Skeletal muscle tissue (tissue), 4 donors: ENCODE results near the gene ZNF580. TPM values are rescaled to one million over a fixed set of nuclear protein-coding genes. Genes with fewer than 3 reads are reported as not detected.

ENCODE experiments used
- H3K27ac ChIP-seq: one replicate; pipeline ENCODE4 v1.7.0; 2013; ENCODE audit warnings: mild to moderate bottlenecking, low read depth, low read length, inconsistent platforms
- H3K27me3 ChIP-seq, 3 donors: one replicate each; pipeline ENCODE4 v1.7.0; 2013; ENCODE audit warnings: low read length in 3 of 3; ENCODE audit not compliant: control insufficient read depth in 3 of 3, insufficient read depth in 3 of 3
- H3K36me3 ChIP-seq, 3 donors: one replicate each; pipeline ENCODE4 v1.7.0; 2013; ENCODE audit warnings: low read length in 3 of 3; ENCODE audit not compliant: control insufficient read depth in 3 of 3, insufficient read depth in 3 of 3
- H3K4me1 ChIP-seq, 3 donors: one replicate each; pipeline ENCODE4 v1.7.0; 2013; ENCODE audit warnings: low read length in 3 of 3, mild to moderate bottlenecking in 3 of 3; ENCODE audit not compliant: control insufficient read depth in 3 of 3, insufficient read depth in 3 of 3
- H3K4me3 ChIP-seq, 3 donors: one replicate each; pipeline ENCODE4 v1.7.0; 2013; ENCODE audit warnings: low read length in 3 of 3
- H3K9ac ChIP-seq, 3 donors: one replicate each; pipeline ENCODE4 v1.7.0; 2013; ENCODE audit warnings: low read length in 3 of 3, mild to moderate bottlenecking in 3 of 3, moderate library complexity in 2 of 3, low read depth in 1 of 3
- H3K9me3 ChIP-seq, 3 donors: one replicate each; pipeline ENCODE4 v1.7.0; 2013; ENCODE audit warnings: low read length in 3 of 3; ENCODE audit not compliant: control insufficient read depth in 3 of 3
- total RNA-seq: library from RNA; depleted of rRNA; stranded (reverse); fragments of >200 nt; gene quantifications from one replicate; pipeline ENCODE4 v1.2.3, GENCODE V29; 2014
- donor health status: Osteomylitis.

Gene ZNF580
- total RNA-seq, 1 donor from 2014 or later, result 2.1 TPM

GRCh38 chr19:55599468-55599841 is 41.3 kb upstream of the ZNF580 start, which contains the start of gene FIZ1:
Gene FIZ1, minus strand, starts transcription at chr19:55599517. Its CDS starts 1,652 bp downstream, at chr19:55597865.
- peaks cover 15 to 21% (median 17%) of the 10 kb centered on the region in 3 donors for H3K4me1 ChIP-seq
- peak within 1 kb of the TSS; percentile 93 to 95 (median 94) for H3K9ac ChIP-seq
- H3K27ac ChIP-seq, result peak within 1 kb of the TSS; percentile 98
- peaks cover 8 to 22% (median 17%) of the 10 kb centered on the region in 3 donors for H3K36me3 ChIP-seq
- H3K4me3 ChIP-seq, result peak within 1 kb of the TSS; percentile 79 to 95 (median 93)
- H3K27me3 ChIP-seq, result no peaks in the 10 kb centered on the region
- no peaks in the 10 kb centered on the region for H3K9me3 ChIP-seq

DNA sequence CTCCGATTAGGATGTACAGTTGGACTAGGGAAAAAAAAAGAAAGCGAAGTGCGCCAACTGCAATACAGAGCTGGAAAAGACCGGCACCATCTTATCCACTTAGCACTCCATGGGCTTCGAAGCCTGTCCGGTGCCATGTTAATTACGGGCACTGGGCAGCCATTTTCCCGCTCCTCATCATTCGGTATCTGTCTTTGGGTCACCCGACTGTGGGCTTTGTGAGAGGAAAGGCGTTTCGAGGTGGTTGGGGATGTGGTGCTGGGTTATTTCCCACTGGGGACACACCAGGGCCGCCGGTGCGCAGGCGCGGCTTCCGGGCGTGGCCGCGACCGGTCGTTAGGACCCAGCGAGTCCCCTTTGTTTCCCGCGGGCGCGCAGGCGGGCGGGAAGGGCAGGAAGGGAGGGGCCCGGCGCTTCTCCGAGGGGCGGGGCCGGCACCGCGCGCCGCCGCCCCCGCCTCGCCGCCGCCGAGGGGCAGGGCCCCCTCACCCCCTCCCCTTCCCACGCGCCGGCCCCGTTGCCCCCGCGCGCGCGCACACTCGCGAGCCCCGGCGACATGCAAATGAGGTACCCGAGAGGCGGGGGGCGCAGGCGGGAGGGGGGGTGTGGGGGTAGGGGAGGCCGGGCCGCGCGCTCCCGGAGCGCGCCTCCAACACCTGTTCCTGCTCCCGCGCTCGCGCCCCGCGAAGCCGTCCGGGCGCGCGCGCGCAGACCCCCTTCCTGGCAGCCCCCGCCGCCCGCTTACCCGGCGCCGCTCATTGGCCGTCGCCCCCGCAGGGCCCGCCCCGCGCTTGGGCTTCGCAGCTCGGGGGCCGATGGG is 40.8 kb upstream of the ZNF580 start, which contains the start of gene ZNF524:
Gene ZNF524 (plus strand): TSS at position 447 of the 820 bp plus-strand sequence. CDS start 1,825 bp downstream, outside the sequence.
- Histone ChIP-seq H3K9ac (peak within 1 kb of the TSS; percentile 93 to 95 (median 94)), H3K4me3 (peak within 1 kb of the TSS; percentile 79 to 95 (median 93)), H3K27ac (peak within 1 kb of the TSS; percentile 98), H3K27me3 (no peaks in the 10 kb centered on the region), H3K9me3 (no peaks in the 10 kb centered on the region), H3K36me3 (peaks cover 5 to 16% (median 13%) of the 10 kb centered on the region in 3 donors), H3K4me1 (peaks cover 17 to 26% (median 19%) of the 10 kb centered on the region in 3 donors)

DNA sequence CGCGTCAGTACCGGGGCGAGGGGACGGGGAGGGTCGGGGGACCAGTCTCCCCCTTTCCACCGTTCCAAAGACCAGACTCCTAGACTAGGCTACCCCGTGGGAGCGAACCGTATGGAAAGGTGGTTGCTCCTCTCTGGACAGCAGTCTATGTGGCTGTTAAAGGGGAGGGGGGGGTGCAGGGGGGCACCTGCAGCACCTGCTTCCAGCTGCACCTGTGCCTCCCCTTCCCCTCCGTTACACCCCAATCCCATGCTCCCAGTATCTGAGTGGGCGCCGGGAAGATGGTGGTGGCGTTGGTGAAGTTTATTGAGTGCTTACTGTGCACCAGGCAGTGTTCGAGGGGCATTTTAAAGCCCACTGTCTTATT is 40.2 kb upstream of the ZNF580 start:
- H3K4me3 ChIP-seq, result peak overlapping the region; percentile 72 to 79 (median 77)
- peak overlapping the region; percentile 98 for H3K27ac ChIP-seq
- H3K9me3 ChIP-seq, result no peaks in the 10 kb centered on the region
- peaks cover 17 to 22% (median 19%) of the 10 kb centered on the region in 3 donors for H3K4me1 ChIP-seq
- peak overlapping the region; percentile 75 to 87 (median 77) for H3K9ac ChIP-seq
- peaks cover 5 to 11% (median 10%) of the 10 kb centered on the region in 3 donors for H3K36me3 ChIP-seq
- H3K27me3 ChIP-seq, result no peaks in the 10 kb centered on the region

DNA sequence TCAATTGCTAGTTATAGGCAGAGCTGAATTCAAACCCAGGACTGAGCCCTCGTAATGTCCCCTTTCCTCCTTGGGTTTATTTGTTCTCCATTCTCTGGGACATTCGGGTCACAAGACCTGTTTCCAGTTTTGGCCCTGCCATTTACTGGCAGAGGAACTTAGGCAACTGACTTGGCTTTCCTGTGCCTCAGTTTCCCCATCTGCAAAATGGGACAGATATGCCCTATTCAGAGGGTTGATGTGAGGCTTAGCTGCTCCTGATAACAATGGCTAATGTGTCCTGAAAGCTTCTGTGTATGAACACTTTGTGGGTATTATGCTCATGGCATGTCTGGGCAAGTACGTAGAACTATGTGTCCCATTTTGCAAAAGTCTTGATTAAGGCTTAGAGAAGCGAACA is 39.7 kb upstream of the ZNF580 start:
- H3K9me3 ChIP-seq, result no peaks in the 10 kb centered on the region
- H3K27me3 ChIP-seq, result no peaks in the 10 kb centered on the region
- peak overlapping the region; percentile 72 to 79 (median 77) for H3K4me3 ChIP-seq
- H3K27ac ChIP-seq, result peak overlapping the region; percentile 98
- H3K36me3 ChIP-seq, result peaks cover 4 to 7% (median 6%) of the 10 kb centered on the region in 3 donors
- H3K9ac ChIP-seq, result peak overlapping the region; percentile 75 to 87 (median 77)
- H3K4me1 ChIP-seq, result peaks cover 18 to 23% (median 18%) of the 10 kb centered on the region in 3 donors

GRCh38 chr19:55602104-55603001 is 38.4 kb upstream of the ZNF580 start:
- Histone ChIP-seq H3K9me3 (no peaks in the 10 kb centered on the region), H3K9ac (no peak overlapping the region), H3K4me1 (peaks cover 26 to 34% (median 31%) of the 10 kb centered on the region in 3 donors), H3K4me3 (no peak overlapping the region), H3K27ac (no peak overlapping the region), H3K27me3 (no peaks in the 10 kb centered on the region), H3K36me3 (peaks cover 0 to 4% (median 1%) of the 10 kb centered on the region in 3 donors)

- H3K36me3 ChIP-seq, result peaks cover 0 to 4% (median 2%) of the 10 kb centered on the region in 3 donors
- peaks cover 34 to 35% (median 34%) of the 10 kb centered on the region in 3 donors for H3K4me1 ChIP-seq
- H3K27me3 ChIP-seq, result no peaks in the 10 kb centered on the region
- H3K9me3 ChIP-seq, result no peaks in the 10 kb centered on the region
- H3K4me3 ChIP-seq, result no peak overlapping the region
- H3K9ac ChIP-seq, result no peak overlapping the region
- H3K27ac ChIP-seq, result no peak overlapping the region
These were observed 37.7 kb upstream of the ZNF580 start for GRCh38 chr19:55603115-55603514.

GRCh38 chr19:55603581-55604292 is 37.1 kb upstream of the ZNF580 start:
- peaks cover 31 to 35% (median 32%) of the 10 kb centered on the region in 3 donors for H3K4me1 ChIP-seq
- H3K36me3 ChIP-seq, result peaks cover 0 to 7% (median 4%) of the 10 kb centered on the region in 3 donors
- H3K27me3 ChIP-seq, result no peaks in the 10 kb centered on the region
- H3K4me3 ChIP-seq, result no peak overlapping the region
- no peaks in the 10 kb centered on the region for H3K9me3 ChIP-seq
- no peak overlapping the region for H3K27ac ChIP-seq
- H3K9ac ChIP-seq, result no peak overlapping the region

- Histone ChIP-seq H3K9me3 (no peaks in the 10 kb centered on the region), H3K27me3 (no peaks in the 10 kb centered on the region), H3K36me3 (peaks cover 0 to 18% (median 17%) of the 10 kb centered on the region in 3 donors), H3K4me3 (peak overlapping the region; percentile 75 to 79 (median 76)), H3K4me1 (peaks cover 33 to 44% (median 39%) of the 10 kb centered on the region in 3 donors), H3K27ac (peak overlapping the region; percentile 92), H3K9ac (peak overlapping the region in 2 of 3 donors; percentile 51 to 99)
These were observed 35.6 kb upstream of the ZNF580 start for GRCh38 chr19:55605207-55605636.
